A549 (cell line): ENCODE measurements around the gene SSX2IP.

Source experiments
- ATOH8 ChIP-seq: fragments of 250-450 bp; sonication (Bioruptor Pico); IDR thresholded peaks from 2 replicates; pipeline ENCODE4 v1.5.0; 2020; ENCODE audit warnings: low read depth, mild to moderate bottlenecking, moderate library complexity
- BHLHE40 ChIP-seq: IDR thresholded peaks from 2 replicates; pipeline ENCODE4 v1.6.1; 2012; ENCODE audit warnings: low read depth, low read length, inconsistent platforms
- CEBPB ChIP-seq, 2 experiments: fragments of >200 bp in 1 of 2; sonication (Bioruptor Twin) in 1 of 2; formaldehyde crosslinking in 1 of 2; IDR thresholded peaks; 2 replicates each; pipeline ENCODE4 v1.6.1; 2012 to 2016
- CHD2 ChIP-seq: fragments of 150-350 bp; IDR thresholded peaks from 2 replicates; pipeline ENCODE4 v1.6.1; 2014; ENCODE audit warnings: low read length; ENCODE audit not compliant: partially characterized antibody
- CTCF ChIP-seq: fragments of >200 bp; sonication (Bioruptor Twin); formaldehyde crosslinking; IDR thresholded peaks from 3 replicates; pipeline ENCODE4 v1.5.1; 2016
- ELK1 ChIP-seq: fragments of 150-350 bp; IDR thresholded peaks from 2 replicates; pipeline ENCODE4 v1.6.1; 2014; ENCODE audit warnings: low read depth, mild to moderate bottlenecking, low read length
- FOSB ChIP-seq: fragments of 250-450 bp; sonication (Bioruptor Pico); IDR thresholded peaks from 2 replicates; pipeline ENCODE4 v1.5.0; 2020; ENCODE audit warnings: mild to moderate bottlenecking, moderate library complexity
- HEYL ChIP-seq: fragments of 250-450 bp; sonication (Bioruptor Pico); IDR thresholded peaks from 2 replicates; pipeline ENCODE4 v1.8.0; 2021; ENCODE audit warnings: mild to moderate bottlenecking, moderate library complexity
- JUN ChIP-seq, 2 experiments: fragments of >200 bp; sonication (Bioruptor Twin); formaldehyde crosslinking; IDR thresholded peaks; 2 replicates in 1 of 2; 3 replicates in 1 of 2; pipeline ENCODE4 v1.6.1; 2016 to 2017
- KDM5A ChIP-seq: fragments of 200-600 bp; sonication (generic); IDR thresholded peaks from 2 replicates; pipeline ENCODE4 v1.6.1; 2016; ENCODE audit warnings: antibody characterized with exemption, mild to moderate bottlenecking
- MAX ChIP-seq: IDR thresholded peaks from 2 replicates; pipeline ENCODE4 v1.6.1; 2012
- PHF8 ChIP-seq: fragments of 200-600 bp; sonication (generic); IDR thresholded peaks from 2 replicates; pipeline ENCODE4 v1.6.1; 2016; ENCODE audit warnings: low read depth, mild to moderate bottlenecking, antibody characterized with exemption, moderate library complexity, borderline replicate concordance
- POLR2A ChIP-seq: IDR thresholded peaks from 2 replicates; pipeline ENCODE4 v1.6.1; 2012; ENCODE audit warnings: mild to moderate bottlenecking, low read length
- REST ChIP-seq: fragments of 200-600 bp; sonication (generic); IDR thresholded peaks from 2 replicates; pipeline ENCODE4 v1.6.1; 2016; ENCODE audit warnings: antibody characterized with exemption, mild to moderate bottlenecking, moderate library complexity

GRCh38 chr1:84711869-84712268 lies 21.6 kb upstream of the SSX2IP start:
- no peak for TF ChIP-seq CTCF
- TF ChIP-seq JUN (IDR thresholded peaks at IDR 0.05), result no peak
- TF ChIP-seq CEBPB (IDR thresholded peaks at IDR 0.05), result no peak
- TF ChIP-seq CHD2, result no peak
- no peak for TF ChIP-seq HEYL (CRISPR knock-in tag)
- TF ChIP-seq POLR2A, result no peak
- no peak for TF ChIP-seq ATOH8 (CRISPR knock-in tag)
- TF ChIP-seq PHF8, result no peak
- no peak for TF ChIP-seq REST
- no peak for TF ChIP-seq MAX
- TF ChIP-seq FOSB (CRISPR knock-in tag), result no peak
- no peak for TF ChIP-seq BHLHE40
- no peak for TF ChIP-seq ELK1
- TF ChIP-seq KDM5A, result no peak
